Dermis blood vessel endothelial cell (primary cell): ENCODE measurements around the gene ELAVL1. TPM values are rescaled to one million over a fixed set of nuclear protein-coding genes. Genes with fewer than 3 reads are reported as not detected.
A peak's percentile ranks its signal among the peaks of the same experiment; 100 is the strongest.

Experiments
- DNase-seq: peaks from one replicate; pipeline ENCODE4 v3.0.0; 2010
- total RNA-seq: library from RNA; depleted of rRNA; stranded (reverse); fragments of >200 nt; gene quantifications from 2 replicates; pipeline ENCODE4 v1.2.3, GENCODE V29; 2014

The ELAVL1 gene
- total RNA-seq, 1 donor from 2014 or later: 43.2 TPM

GRCh38 chr19:8020681-8021080 lies 15.2 kb upstream of the ELAVL1 start:
- DNase-seq: no peak

- peak; percentile 32 for DNase-seq
These were observed 12.4 kb upstream of the ELAVL1 start for GRCh38 chr19:8017808-8018207.

- peak; percentile 33 for DNase-seq
These were observed 523 bp downstream of the ELAVL1 start for GRCh38 chr19:8004723-8005513.

- DNase-seq: no peak
These were observed 1.4 kb downstream of the ELAVL1 start for GRCh38 chr19:8004001-8004400.

GRCh38 chr19:8001995-8002849 lies 3.2 kb downstream of the ELAVL1 start:
- peak; percentile 88 for DNase-seq

GRCh38 chr19:8001651-8001994 lies 3.8 kb downstream of the ELAVL1 start:
- DNase-seq: no peak

GRCh38 chr19:8000298-8001038 lies 5.0 kb downstream of the ELAVL1 start:
- DNase-seq: no peak

GRCh38 chr19:7999376-7999775 lies 6.1 kb downstream of the ELAVL1 start:
- no peak for DNase-seq

- no peak for DNase-seq
These were observed 7.5 kb downstream of the ELAVL1 start for GRCh38 chr19:7997809-7998480.

GRCh38 chr19:7996883-7997282 lies 8.6 kb downstream of the ELAVL1 start:
- no peak for DNase-seq

GRCh38 chr19:7995810-7996158 lies 9.7 kb downstream of the ELAVL1 start:
- no peak for DNase-seq

- no peak for DNase-seq
These were observed 10.3 kb downstream of the ELAVL1 start for GRCh38 chr19:7994928-7995809.

GRCh38 chr19:7994114-7994513 lies 11.3 kb downstream of the ELAVL1 start:
- DNase-seq: no peak

GRCh38 chr19:7993560-7993959 lies 11.9 kb downstream of the ELAVL1 start:
- no peak for DNase-seq

GRCh38 chr19:7992575-7992974 lies 12.9 kb downstream of the ELAVL1 start:
- DNase-seq: no peak

GRCh38 chr19:7989071-7989575 lies 16.3 kb downstream of the ELAVL1 start:
- no peak for DNase-seq

GRCh38 chr19:7988307-7988706 lies 17.1 kb downstream of the ELAVL1 start:
- no peak for DNase-seq

- DNase-seq: no peak
These were observed 18.2 kb downstream of the ELAVL1 start for GRCh38 chr19:7987114-7987768.

GRCh38 chr19:7986321-7987113 lies 18.9 kb downstream of the ELAVL1 start:
- DNase-seq: peak; percentile 72

- no peak for DNase-seq
These were observed 19.9 kb downstream of the ELAVL1 start for GRCh38 chr19:7985481-7985911.
